ENCODE measurements around the gene ATP6V0D1. TPM values are rescaled to one million over a fixed set of nuclear protein-coding genes. Genes with fewer than 3 reads are reported as not detected.

ATP6V0D1 gene
- total RNA-seq, 1 donor from 2014 or later = 31.8 TPM

DNA sequence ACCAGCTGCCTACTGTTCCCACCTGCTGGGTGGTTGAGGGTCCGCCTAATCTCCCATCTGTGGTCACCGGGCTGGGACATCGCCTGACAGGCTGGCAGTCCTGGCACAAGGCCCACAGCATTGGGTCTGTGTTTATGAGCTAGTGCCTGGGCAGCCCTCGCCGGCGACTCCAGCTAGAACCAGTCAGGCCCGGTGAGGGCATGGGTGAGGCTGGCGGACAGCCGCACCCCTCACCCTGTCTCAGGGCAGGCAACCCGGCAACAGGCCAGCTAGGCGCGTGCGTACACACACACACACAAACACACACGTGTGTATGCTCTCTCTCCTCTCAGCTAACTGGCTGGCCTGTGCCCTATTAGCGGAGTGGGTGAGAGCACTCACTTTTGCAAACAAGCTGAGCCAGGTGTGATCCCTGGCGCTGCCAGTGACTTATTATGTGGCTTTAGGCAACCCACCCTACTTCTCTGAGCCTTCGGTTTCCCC lies 39.6 kb downstream of the ATP6V0D1 start:
- H3K4me1 Mint-ChIP-seq = peaks cover 2% of the 10 kb centered on the region
- no peak overlapping the region for H3K4me3 Mint-ChIP-seq
- no peak for DNase-seq
- intact Hi-C loops (cut with micrococcal nuclease) = no loop called here
- H3K27me3 Mint-ChIP-seq = no peaks in the 10 kb centered on the region
- peaks cover 7% of the 10 kb centered on the region for H3K36me3 Mint-ChIP-seq (ENCODE audit: low read depth)
- no peak overlapping the region for H3K27ac Mint-ChIP-seq
- no peaks in the 10 kb centered on the region for H3K9me3 Mint-ChIP-seq

DNA sequence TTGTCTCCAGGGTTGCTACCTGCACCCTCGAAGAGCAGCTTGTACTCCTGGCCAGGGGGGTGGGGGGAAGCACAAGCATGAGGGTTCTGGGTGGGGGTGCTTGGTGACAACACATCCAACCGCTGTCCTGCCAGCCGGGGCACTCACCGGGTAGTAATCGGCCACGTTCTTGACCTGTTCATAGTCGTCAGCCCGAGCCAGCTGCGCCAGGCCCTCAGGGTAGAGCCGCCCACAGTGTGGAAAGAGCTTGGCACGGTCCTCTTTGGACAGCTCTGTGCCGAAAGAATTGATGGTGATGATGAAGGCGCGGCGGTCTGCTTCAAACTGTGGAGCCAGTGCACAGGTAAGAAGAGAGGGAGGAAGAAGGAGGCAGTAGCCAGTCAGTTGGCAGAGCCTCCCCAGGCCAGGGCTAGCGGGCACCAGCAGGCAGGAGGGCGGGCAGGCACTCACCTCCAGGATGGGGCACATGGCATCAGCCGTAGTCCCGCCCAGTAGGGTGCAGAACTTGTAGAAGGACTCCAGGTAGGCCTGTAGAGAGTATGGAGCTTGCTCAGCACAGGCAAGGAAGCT lies 42.0 kb downstream of the ATP6V0D1 start:
- Mint-ChIP-seq H3K9me3 (no peaks in the 10 kb centered on the region), H3K4me3 (no peak overlapping the region), H3K27ac (no peak overlapping the region), H3K4me1 (peaks cover 2% of the 10 kb centered on the region), H3K36me3 (ENCODE audit: low read depth) (peaks cover 7% of the 10 kb centered on the region), H3K27me3 (no peaks in the 10 kb centered on the region)
- no peak for DNase-seq
- intact Hi-C loops (cut with micrococcal nuclease) = no loop called here

DNA sequence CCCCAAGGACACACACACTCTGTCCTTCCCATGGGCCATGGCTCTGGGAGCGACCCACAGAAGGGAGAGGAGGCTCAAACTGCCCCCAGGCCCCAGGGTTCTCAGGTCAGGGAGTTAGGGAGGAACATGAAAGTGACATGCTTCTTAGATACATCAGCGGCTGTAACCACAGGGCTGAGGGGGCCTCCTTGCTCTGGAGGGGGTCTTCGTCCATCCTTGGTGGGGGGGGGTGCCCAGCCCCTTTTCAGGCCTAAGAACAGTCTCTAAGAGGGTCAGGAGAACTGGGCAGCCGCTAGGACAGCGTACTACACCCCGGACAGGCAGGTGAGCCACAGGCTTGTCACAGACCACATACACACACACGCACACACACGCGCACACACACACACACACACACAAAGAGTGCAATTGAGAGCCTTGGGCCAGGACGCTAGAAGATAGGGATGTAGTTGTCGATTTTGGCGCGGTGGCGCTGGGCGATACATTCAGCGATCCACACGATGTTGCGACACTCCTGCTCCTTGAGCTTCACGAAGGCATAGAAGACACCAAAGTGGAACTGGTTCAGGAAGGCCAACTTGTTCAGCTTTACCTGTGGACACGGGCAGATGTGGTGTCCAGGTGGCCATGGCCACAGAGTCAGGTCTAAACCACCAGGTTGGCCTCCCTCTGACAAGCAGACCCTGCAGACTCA lies 42.7 kb downstream of the ATP6V0D1 start:
- H3K27me3 Mint-ChIP-seq = peaks cover 3% of the 10 kb centered on the region
- no peak for DNase-seq
- no peak overlapping the region for H3K4me3 Mint-ChIP-seq
- H3K4me1 Mint-ChIP-seq = peaks cover 2% of the 10 kb centered on the region
- H3K36me3 Mint-ChIP-seq (ENCODE audit: low read depth) = peaks cover 7% of the 10 kb centered on the region
- intact Hi-C loops (cut with micrococcal nuclease) = no loop called here
- H3K9me3 Mint-ChIP-seq = no peaks in the 10 kb centered on the region
- H3K27ac Mint-ChIP-seq = no peak overlapping the region

DNA sequence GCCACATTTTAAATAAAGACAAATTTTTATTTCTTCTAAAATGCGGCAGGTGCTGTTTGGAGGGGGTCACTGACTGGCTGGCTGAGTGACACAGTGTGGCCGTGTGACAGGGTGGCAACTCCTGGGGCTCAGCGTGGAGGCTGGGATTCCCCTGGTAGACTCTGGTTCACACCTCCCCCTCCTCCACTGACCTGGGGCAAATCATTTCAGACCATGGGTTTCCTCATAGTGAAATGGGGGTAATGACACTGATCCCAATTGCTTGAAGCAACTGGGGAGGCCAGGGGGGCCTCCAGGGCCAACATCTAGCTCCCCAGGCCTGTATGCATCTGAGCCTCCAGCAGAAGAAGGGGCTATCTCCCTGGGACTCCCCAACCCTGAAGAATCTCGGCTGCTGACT lies 43.4 kb downstream of the ATP6V0D1 start:
- no peak for DNase-seq
- peaks cover 7% of the 10 kb centered on the region for H3K36me3 Mint-ChIP-seq (ENCODE audit: low read depth)

DNA sequence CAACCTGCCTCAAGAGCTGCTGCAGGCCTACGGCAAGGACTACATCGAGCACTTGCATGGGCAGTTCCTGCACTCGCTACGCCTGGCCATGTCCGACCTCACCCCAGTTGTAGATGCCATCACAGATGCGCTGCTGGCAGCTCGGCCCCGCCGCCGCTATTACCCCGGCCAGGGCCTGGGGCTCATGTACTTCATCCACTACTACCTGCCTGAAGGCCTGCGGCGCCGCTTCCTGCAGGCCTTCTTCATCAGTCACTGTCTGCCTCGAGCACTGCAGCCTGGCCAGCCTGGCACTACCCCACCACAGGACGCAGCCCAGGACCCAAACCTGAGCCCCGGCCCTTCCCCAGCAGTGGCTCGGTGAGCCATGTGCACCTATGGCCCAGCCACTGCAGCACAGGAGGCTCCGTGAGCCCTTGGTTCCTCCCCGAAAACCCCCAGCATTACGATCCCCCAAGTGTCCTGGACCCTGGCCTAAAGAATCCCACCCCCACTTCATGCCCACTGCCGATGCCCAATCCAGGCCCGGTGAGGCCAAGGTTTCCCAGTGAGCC lies 44.2 kb downstream of the ATP6V0D1 start:
- no peak for DNase-seq
- intact Hi-C loops (cut with micrococcal nuclease) = no loop called here
- H3K9me3 Mint-ChIP-seq = no peaks in the 10 kb centered on the region
- H3K27me3 Mint-ChIP-seq = peaks cover 13% of the 10 kb centered on the region
- no peak overlapping the region for H3K27ac Mint-ChIP-seq
- H3K4me3 Mint-ChIP-seq = no peak overlapping the region
- H3K36me3 Mint-ChIP-seq (ENCODE audit: low read depth) = peaks cover 7% of the 10 kb centered on the region
- peaks cover 5% of the 10 kb centered on the region for H3K4me1 Mint-ChIP-seq

More for the DNA sequence above, 43.4 kb downstream of the ATP6V0D1 start:
- H3K27me3 Mint-ChIP-seq = peaks cover 9% of the 10 kb centered on the region
- peaks cover 3% of the 10 kb centered on the region for H3K4me1 Mint-ChIP-seq
- H3K4me3 Mint-ChIP-seq = no peak overlapping the region
- no peaks in the 10 kb centered on the region for H3K9me3 Mint-ChIP-seq
- H3K27ac Mint-ChIP-seq = no peak overlapping the region
- intact Hi-C loops (cut with micrococcal nuclease) = no loop called here

DNA sequence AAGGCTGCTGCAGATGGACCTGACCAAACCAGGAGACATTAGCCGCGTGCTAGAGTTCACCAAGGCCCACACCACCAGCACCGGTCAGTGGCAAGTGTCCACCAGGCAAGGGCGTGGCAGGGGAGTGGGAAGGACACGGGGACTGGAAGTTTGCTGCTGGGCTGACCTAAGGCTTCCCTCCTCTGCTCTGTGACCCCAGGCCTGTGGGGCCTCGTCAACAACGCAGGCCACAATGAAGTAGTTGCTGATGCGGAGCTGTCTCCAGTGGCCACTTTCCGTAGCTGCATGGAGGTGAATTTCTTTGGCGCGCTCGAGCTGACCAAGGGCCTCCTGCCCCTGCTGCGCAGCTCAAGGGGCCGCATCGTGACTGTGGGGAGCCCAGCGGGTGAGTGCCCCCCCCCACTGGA lies 45.2 kb downstream of the ATP6V0D1 start:
- DNase-seq = no peak
- intact Hi-C loops (cut with micrococcal nuclease) = no loop called here
- Mint-ChIP-seq H3K27me3 (peaks cover 16% of the 10 kb centered on the region), H3K9me3 (no peaks in the 10 kb centered on the region), H3K4me3 (no peak overlapping the region), H3K4me1 (peaks cover 8% of the 10 kb centered on the region), H3K27ac (no peak overlapping the region), H3K36me3 (ENCODE audit: low read depth) (peaks cover 7% of the 10 kb centered on the region)

DNA sequence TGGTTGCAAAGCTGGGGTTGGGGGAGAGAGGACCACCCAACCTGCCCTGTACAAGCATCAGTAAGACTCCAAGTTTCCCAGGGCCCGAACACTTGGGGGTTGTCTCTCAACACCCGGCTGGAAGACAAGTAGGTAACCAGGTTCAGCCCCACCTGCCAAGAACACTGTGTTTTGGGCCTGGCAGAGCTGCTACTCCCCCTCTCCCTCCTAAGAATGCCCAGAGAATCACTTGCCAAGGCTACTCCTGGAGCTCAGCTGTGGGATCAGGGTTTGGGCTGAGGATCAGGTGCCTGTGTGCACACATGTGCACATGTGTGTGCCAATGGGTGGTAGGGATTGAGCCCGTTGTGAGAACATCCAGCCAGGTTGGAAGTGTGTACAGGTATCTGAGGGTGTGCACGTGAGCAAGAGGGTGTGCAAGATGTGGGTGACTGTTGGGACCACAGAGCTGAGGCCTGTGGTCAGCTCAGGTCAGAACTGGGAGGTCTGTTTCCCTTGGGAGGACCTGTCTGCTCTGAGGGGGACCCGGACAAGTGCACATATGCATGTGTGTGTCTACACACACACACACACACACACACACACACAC lies 47.7 kb downstream of the ATP6V0D1 start:
- Mint-ChIP-seq H3K4me3 (no peak overlapping the region), H3K27me3 (peaks cover 35% of the 10 kb centered on the region), H3K9me3 (no peaks in the 10 kb centered on the region), H3K4me1 (peaks cover 14% of the 10 kb centered on the region), H3K27ac (no peak overlapping the region), H3K36me3 (ENCODE audit: low read depth) (peaks cover 2% of the 10 kb centered on the region)
- DNase-seq = no peak
- intact Hi-C loops (cut with micrococcal nuclease) = no loop called here

DNA sequence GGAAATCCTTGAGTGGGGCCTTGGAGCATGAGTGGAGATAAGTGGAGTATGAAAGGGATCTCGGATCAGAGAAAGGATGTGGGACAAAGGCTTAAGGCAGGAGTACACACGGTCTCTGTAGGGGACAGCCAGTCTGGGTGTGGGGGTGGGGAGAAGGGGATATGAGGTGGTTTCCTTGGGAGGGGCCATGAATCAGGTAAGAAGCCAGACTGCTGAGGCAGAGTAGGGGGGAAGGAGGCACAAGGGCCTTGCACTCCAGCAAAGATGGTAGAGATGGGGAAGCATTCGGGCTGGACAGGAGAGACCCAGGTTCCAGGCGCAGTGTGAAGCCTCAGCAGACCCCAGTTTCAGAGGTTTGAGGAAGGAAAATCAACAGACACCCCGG lies 48.5 kb downstream of the ATP6V0D1 start:
- DNase-seq = no peak
- Mint-ChIP-seq H3K9me3 (no peaks in the 10 kb centered on the region), H3K4me1 (peaks cover 12% of the 10 kb centered on the region), H3K27me3 (peaks cover 38% of the 10 kb centered on the region), H3K4me3 (peak overlapping the region; percentile 50), H3K27ac (no peak overlapping the region), H3K36me3 (ENCODE audit: low read depth) (peaks cover 2% of the 10 kb centered on the region)
- intact Hi-C loops (cut with micrococcal nuclease) = no loop called here

DNA sequence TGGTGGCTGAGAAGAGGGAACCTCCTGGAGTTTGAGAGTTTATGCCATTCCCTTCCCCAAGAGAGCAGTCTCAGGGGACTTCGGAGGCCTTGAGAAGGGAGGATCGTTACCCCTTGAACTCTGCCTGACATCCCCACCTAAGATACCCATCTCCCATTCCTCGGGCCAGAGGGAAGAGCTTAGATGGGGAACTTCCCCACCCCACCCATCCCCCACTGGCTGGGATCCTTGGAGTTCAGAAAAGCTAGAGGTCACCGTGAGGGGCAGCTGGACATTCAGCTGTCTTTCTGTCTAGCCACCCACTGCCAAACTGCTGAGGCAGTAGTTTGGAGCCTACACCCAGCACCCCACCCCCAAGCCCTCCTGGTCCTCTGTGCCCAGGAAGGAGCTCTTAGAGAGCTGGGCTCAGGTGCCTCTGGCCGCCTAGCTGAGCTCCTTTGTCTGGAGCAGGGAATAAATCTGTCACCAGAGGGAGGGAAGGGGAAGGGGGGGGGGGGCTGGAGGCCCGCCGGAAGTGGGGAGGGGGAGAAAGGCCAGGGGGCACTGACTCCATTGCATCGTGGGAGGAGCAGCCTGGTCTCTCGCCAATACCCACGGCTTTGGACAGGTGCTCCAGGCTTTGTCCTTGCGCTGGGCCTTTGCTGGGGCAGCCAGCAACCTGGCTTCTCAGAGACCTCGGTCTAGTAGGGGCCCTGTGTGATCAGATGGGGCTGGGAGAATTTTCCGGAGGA lies 49.0 kb downstream of the ATP6V0D1 start:
- H3K4me1 Mint-ChIP-seq = peaks cover 12% of the 10 kb centered on the region
- peaks cover 41% of the 10 kb centered on the region for H3K27me3 Mint-ChIP-seq
- peak overlapping the region; percentile 55 for H3K4me3 Mint-ChIP-seq
- H3K36me3 Mint-ChIP-seq (ENCODE audit: low read depth) = no peaks in the 10 kb centered on the region
- DNase-seq = no peak
- intact Hi-C loops (cut with micrococcal nuclease) = no loop called here
- no peaks in the 10 kb centered on the region for H3K9me3 Mint-ChIP-seq
- H3K27ac Mint-ChIP-seq = no peak overlapping the region

DNA sequence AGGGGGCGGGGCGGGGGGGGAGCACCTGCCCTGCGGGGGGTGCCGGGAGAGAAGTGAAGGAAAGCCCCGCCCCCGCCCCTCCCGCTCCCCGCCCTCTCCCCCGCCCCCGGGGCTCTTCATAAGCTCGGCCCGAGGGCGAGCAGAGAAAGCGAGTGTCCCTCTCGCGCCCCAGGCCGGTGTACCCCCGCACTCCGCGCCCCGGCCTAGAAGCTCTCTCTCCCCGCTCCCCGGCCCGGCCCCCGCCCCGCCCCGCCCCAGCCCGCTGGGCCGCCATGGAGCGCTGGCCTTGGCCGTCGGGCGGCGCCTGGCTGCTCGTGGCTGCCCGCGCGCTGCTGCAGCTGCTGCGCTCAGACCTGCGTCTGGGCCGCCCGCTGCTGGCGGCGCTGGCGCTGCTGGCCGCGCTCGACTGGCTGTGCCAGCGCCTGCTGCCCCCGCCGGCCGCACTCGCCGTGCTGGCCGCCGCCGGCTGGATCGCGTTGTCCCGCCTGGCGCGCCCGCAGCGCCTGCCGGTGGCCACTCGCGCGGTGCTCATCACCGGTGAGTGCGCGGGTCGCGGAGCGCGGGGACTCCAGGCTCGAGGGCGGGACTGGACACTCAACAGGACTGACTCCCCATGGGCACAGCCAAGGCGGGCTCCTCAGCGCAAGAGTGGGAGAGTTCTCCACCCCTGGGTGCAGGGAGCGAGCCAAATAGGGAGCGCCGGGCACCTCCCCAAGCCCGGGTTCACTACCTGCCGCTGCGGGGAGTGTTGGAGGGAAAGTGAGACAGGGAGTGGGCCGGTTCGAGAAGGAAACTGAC lies 49.8 kb downstream of the ATP6V0D1 start, which contains the start of gene HSD11B2:
Gene HSD11B2, plus strand, starts transcription at position 145 of the 798 bp plus-strand sequence. Its CDS starts 128 bp downstream, at position 273.
- peak; percentile 80 for DNase-seq
- Mint-ChIP-seq H3K36me3 (ENCODE audit: low read depth) (no peaks in the 10 kb centered on the region), H3K27me3 (peaks cover 47% of the 10 kb centered on the region), H3K9me3 (no peaks in the 10 kb centered on the region), H3K4me3 (peak within 1 kb of the TSS; percentile 84), H3K27ac (peak within 1 kb of the TSS; percentile 60), H3K4me1 (peaks cover 12% of the 10 kb centered on the region)
- intact Hi-C loops (cut with micrococcal nuclease) = no loop called here

DNA sequence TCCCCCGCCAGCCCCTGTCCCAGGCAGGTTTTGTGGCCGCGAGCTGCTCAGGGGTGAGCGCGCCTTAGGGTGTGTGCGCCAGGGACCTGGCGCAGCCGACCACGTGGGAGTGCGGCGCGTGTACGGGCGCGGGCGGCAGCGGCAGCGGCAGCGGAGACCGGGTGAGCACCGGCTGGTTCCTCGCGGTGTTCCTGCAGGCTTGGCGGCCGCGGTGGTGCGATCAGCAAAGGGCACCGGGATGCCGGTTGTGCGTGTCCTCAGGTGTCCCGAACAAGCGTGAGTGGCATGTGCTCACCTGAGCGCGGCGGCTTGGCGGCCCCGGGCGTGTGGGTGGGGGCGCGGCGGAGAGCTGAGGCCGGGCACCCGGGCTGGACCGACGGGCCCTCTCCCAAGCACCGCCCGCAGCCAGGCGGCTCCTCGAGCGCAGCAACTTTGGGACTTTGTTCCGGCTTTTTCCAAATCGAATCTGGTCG lies 50.4 kb downstream of the ATP6V0D1 start:
- Mint-ChIP-seq H3K4me1 (peaks cover 12% of the 10 kb centered on the region), H3K27ac (peak overlapping the region; percentile 60), H3K4me3 (peak overlapping the region; percentile 84), H3K27me3 (peaks cover 49% of the 10 kb centered on the region), H3K36me3 (ENCODE audit: low read depth) (no peaks in the 10 kb centered on the region), H3K9me3 (no peaks in the 10 kb centered on the region)
- intact Hi-C loops (cut with micrococcal nuclease) = no loop called here
- peak; percentile 77 for DNase-seq

DNA sequence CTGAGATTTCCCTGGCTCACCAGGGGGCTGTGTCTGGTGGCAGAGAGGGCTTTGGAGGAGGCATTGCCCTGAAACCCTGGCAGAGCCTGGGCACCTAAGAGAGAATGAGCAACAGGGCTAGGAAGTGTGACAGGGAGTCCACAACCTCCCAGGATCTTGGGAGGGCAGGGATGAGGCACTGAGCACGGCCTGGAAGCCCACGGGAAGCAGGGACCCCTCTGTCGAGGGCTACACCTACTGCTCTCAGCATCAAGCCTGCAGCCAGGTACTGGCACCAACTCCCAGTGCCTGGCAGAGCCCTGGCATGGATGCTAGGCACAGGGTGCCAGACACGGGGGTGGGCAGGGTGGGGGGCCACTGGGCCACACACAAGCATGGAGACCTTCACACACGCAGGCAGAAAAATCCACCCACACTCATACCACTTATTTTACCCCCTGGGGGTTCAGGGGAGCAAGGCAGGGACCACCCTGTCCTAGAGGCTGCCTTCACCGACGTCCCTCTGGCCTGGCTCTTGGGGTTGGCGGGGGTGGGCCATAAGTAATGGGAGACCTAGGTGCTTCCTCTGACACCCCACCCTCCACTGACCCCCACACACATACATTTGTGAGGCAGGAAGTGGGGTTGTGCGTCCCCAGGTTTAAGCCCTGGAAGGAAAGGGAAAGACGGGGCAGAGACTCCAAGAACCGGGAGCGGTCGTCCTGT lies 51.0 kb downstream of the ATP6V0D1 start:
- H3K9me3 Mint-ChIP-seq = no peaks in the 10 kb centered on the region
- H3K4me1 Mint-ChIP-seq = peaks cover 12% of the 10 kb centered on the region
- H3K27ac Mint-ChIP-seq = peak overlapping the region; percentile 60
- H3K36me3 Mint-ChIP-seq (ENCODE audit: low read depth) = no peaks in the 10 kb centered on the region
- intact Hi-C loops (cut with micrococcal nuclease) = no loop called here
- DNase-seq = no peak
- H3K27me3 Mint-ChIP-seq = peaks cover 55% of the 10 kb centered on the region
- H3K4me3 Mint-ChIP-seq = peak overlapping the region; percentile 84
